Mammary epithelial cell (primary cell): Measurements from ENCODE around the gene FNIP1.

ENCODE experiments used
- CTCF ChIP-seq, 2 donors: IDR thresholded peaks in 1 of 2; conservative IDR thresholded peaks in 1 of 2; 2 replicates each; pipeline ENCODE4 v1.5.1; 2011 to 2012; ENCODE audit warnings: inconsistent platforms in 2 of 2, low read length in 2 of 2, mild to moderate bottlenecking in 2 of 2, control low read depth in 1 of 2, low read depth in 1 of 2; ENCODE audit not compliant: insufficient read depth in 1 of 2; ENCODE audit errors: extremely low read depth in 1 of 2
- EZH2 ChIP-seq: IDR thresholded peaks from 2 replicates; pipeline ENCODE4 v1.6.1; 2012; ENCODE audit warnings: low read length, inconsistent platforms, borderline replicate concordance

- TF ChIP-seq CTCF (conservative IDR thresholded peaks at IDR 0.05 in 1 of 2, IDR thresholded peaks at IDR 0.05 in 1 of 2; ENCODE audit: extremely low read depth in 1 of 2, insufficient read depth in 1 of 2, low read depth in 1 of 2, low read length in 2 of 2) (no peak), EZH2 (no peak)
Measured at GRCh38 chr5:131607418-131607817, 189.4 kb downstream of the FNIP1 start.
